HG02678 (cell line): ENCODE results near the gene ITGB3.
"Not testable (repeated sequence)": the region's sequence is repeated elsewhere in the genome, so short reads cannot be mapped to it uniquely, and the experiment has no call there.

Source experiments
- ATAC-seq: cut with Tn5 transposase; IDR thresholded peaks from one replicate; pipeline ENCODE4 v1.9.1; 2021; ENCODE audit warnings: mild to moderate bottlenecking, moderate library complexity; ENCODE audit not compliant: unreplicated experiment

ITGB3 gene

DNA sequence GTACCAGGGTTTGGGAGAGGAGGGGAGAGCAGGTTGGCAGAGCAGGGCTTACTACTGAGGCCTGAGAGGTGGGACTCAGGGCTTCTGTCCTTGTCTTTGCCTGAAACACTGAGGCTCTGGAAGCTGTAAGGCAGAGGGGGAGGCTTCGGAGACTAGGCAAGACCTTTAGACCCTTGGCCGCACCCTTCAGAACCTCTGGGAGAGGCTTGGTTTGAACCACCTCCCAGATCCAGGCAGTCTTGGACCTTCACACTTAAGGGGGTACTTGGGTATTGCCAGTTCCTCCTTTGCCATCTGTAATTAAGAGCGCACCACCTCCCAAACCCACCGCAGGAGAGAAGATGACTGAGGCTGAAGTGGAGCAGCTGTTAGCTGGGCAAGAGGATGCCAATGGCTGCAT is 31.6 kb upstream of the ITGB3 start:
- ATAC-seq = no peak

DNA sequence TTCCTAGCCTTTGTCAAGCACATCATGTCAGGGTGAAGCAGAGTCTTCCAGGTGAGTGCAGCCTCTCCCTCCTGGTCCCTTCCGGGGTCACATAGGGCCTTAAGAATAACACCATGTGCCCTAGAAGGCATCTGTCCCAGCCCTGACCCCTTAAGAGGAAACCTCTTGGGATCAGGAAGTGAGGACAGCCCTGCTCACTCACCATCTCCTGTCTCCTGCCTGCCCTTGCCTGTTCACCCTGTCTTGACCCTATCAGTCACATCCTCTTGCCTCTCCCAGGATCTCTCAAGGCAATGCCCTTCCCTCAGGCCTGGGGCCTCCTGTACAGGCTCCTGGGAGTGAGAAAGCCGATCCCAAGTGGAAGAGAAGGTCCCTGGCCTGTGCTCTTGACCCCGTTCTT is 30.6 kb upstream of the ITGB3 start:
- no peak for ATAC-seq

DNA sequence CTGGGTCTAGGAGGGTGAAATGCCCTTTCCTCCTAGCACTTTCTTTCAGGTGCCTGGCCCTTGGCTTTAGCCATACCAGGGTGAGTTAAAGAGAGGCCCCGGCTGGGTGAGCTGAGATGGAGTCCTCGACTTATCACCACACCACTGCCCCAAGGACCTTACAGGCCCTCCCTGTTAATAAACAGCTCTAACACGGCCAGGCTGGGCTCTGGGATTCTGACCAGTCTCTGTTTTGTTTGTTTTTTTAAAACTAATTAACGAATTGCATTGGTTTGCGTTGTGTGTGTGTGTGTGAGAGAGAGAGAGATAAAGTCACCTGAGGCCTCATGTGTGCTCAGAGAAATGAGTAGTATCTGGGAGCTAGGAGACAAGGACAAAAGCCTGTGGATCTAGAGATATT is 30.2 kb upstream of the ITGB3 start:
- no peak for ATAC-seq

DNA sequence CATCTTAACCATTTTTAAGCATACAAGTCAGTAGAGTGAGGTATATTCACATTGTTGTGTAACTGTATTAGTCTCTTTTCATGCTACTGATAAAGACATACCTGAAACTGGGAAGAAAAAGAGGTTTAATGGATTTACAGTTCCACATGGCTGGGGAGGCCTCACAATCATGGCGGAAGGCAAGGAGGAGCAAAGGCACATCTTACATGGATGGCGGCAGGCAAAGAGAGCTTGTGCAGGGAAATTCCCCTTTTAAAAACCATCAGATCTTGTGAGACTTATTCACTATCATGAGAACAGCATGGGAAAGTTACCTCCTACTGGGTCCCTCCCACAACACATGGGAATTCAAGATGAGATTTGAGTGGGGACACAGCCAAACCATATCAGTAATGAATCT is 29.6 kb upstream of the ITGB3 start:
- not testable (repeated sequence) for ATAC-seq

- no peak for ATAC-seq
Observed at GRCh38 chr17:47224966-47225365, 28.7 kb upstream of the ITGB3 start.

- no peak for ATAC-seq
Observed at GRCh38 chr17:47225436-47225858, 28.2 kb upstream of the ITGB3 start.

DNA sequence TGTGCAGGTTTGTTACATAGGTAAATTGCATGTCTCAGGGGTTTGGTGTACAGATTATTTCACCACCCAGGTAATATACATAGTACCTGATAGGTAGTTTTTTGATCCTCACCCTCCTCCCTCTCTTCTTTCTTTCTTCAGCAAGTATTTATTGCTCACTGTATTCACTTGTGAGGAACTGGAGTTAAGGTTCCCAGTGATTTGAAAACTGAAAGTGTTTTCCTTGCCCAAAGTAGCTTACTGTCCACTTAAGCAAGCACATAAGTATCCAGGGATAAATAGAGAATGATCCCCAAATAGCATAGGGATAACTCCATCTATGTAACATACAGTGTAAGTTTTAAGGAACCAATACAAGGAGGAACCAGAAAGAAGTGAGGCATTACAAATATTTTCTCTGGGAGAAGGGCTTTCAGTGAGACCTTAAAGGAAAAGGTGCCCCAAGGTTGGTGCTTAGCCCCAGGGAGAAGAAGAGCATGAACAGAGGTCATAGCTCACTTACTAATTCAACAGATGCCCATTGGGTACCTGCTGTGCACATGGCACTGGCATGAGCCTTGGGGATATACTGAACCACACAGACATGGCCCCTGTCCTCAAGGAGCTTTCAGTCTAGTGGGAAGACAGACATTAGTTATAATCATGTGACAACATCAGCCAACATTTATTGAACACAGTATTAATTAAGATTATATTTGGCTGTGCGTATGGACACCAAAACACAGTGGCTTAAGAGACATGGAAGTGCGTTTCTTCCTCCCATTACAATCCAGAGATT is 27.5 kb upstream of the ITGB3 start:
- no peak for ATAC-seq

DNA sequence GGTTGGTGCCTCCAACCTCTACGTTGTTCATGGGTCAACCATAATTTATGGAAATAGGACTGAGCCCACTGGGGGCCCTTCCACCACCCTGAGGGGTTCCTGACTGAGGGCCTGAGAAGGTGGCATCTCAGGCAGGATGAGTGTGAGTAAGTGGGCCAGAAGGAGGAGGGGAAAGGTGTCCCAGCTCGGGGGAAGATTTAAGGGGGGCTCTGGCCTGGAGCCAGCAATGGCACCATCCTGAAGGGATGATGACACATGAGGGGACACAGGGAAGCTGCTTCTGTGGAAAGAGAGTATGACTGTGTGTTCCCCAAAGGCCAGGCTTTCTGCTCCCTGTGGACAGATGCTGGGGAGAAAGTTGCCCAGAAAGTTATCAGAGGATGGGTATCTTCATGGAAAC is 25.8 kb upstream of the ITGB3 start:
- ATAC-seq = no peak

GRCh38 chr17:47229535-47230443 is 23.8 kb upstream of the ITGB3 start:
- ATAC-seq = no peak

DNA sequence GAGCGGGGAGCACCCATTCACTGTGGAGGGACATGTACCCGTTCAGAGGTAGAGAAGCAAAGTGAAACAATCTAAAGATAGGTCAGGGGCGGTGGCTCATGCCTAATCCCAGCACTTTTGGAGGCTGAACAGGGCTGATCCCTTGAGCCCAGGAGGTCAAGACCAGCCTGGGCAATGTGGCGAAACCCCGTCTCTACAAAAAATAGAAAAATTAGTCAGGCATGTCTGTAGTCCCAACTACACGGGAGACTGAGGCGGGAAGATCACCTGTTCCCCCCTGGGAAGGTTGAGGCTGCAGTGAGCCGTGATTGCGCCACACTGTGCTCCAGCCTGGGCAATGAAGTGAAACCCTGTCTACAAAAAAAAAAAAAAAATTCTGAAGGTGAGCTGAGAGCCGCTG is 22.8 kb upstream of the ITGB3 start:
- ATAC-seq = no peak

DNA sequence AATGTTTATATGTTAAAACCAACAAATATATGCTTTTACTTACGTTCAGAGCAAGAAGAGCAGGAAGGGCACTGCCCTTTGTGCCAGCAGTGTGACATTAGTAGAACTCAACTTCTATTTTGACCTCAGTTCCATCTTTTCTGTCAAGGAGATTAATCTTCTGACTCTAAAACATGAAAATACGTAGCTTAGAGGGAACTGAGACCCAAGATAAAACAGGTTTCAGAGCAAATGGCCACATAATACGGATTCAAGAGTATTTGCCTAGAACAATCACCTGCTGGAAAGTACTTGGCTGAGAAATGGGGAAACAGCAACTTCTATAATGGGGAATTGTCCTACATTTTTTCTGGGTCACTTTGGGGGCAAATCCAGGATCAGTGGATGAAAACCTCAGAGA is 22.3 kb upstream of the ITGB3 start:
- no peak for ATAC-seq

GRCh38 chr17:47231866-47232265 is 21.8 kb upstream of the ITGB3 start:
- ATAC-seq = no peak

GRCh38 chr17:47232465-47232864 is 21.2 kb upstream of the ITGB3 start:
- no peak for ATAC-seq

GRCh38 chr17:47235506-47235905 is 18.1 kb upstream of the ITGB3 start:
- ATAC-seq = no peak

GRCh38 chr17:47235923-47236322 is 17.7 kb upstream of the ITGB3 start:
- no peak for ATAC-seq

- ATAC-seq = no peak
Observed at GRCh38 chr17:47237841-47238240, 15.8 kb upstream of the ITGB3 start.

DNA sequence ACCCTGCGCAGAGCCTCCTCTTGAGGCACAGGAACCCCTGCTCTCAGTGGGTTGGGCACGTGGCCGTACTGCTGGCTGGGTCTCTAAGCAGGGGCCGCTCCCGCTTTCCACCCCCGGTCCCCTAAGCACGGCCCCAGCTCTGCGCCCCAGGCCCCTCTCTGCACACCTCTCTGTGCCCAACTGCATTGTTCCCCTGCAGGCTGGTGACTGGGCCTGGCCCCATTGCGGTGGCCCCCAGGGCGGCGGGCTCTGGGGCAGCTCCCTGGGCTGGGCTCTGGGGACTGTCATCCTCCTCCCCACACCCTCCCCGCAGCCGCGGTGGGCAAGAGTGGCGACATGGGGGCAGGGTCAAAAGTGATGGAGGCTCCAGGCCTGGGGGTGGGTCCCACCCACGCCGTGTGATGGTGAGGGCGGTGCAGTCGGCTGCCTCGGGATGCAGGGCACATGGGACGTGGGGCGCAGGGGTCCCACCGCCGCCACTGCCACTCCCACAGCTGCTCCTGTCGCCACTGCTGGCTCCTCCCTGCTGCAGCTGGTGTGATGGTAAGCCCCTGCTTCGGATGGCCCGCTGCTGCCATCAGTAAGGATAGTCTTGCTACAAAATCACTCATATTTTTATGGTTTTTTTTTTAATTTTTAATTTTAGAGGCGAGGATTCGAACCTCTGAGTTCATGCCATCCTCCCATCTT is 15.2 kb upstream of the ITGB3 start:
- no peak for ATAC-seq

GRCh38 chr17:47239619-47239966 is 14.0 kb upstream of the ITGB3 start:
- no peak for ATAC-seq

- ATAC-seq = no peak
Observed at GRCh38 chr17:47239967-47240651, 13.5 kb upstream of the ITGB3 start.

DNA sequence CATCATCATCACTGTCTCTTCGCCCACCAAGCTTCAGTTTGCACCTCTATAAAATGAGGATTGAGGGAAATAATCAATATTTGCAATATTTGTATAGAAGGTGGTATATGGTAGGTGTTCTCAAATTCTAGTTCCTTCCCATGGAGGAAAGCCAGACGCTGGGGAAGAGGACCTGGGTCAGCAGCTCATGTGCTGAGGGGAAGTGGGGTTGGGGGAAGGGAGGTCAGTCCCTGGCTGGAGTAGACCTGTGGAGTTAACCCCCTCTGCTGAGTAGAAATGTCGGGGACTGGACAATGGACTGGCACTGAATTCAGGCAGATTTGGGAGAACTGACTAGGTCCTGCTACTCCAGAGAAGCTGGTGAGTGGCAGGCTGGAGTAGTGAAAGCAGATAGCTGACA is 12.8 kb upstream of the ITGB3 start:
- no peak for ATAC-seq

DNA sequence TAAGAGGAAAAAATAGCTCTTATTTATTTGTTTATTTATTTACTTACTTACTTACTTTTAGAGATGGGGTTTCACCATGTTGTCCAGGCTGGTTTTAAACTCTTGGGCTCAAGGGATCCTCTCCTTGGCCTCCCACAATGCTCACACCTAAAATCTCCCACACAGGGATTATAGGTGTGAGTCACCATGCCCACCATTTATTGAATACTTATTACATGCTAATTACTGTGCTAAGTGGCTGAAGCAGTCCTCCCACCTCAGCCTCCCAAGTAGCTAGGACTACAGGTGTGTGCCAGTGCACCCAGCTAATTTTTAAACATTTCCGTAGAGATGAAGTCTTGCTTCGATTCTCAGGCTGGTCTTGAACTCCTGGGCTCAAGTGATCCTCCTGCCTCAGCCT is 11.0 kb upstream of the ITGB3 start:
- no peak for ATAC-seq
